K562 (cell line): ENCODE data around the gene DNAJC11. TPM values are rescaled to one million over a fixed set of nuclear protein-coding genes. Genes with fewer than 3 reads are reported as not detected.
A peak's percentile ranks its signal among the peaks of the same experiment; 100 is the strongest.

Experiments
- CHCHD3 ChIP-seq: fragments of 250-450 bp; sonication (Bioruptor Pico); IDR thresholded peaks from 2 replicates; pipeline ENCODE4 v2.1.2; 2022; ENCODE audit warnings: mild to moderate bottlenecking
- DMBX1 ChIP-seq: fragments of 250-450 bp; sonication (Bioruptor Pico); IDR thresholded peaks from 2 replicates; pipeline ENCODE4 v1.8.0; 2022; ENCODE audit warnings: inconsistent platforms, mild to moderate bottlenecking, moderate library complexity, borderline replicate concordance
- FOXM1 ChIP-seq, 2 experiments: fragments of 450-650 bp in 1 of 2; sonication (generic) in 1 of 2; formaldehyde crosslinking in 1 of 2; IDR thresholded peaks; 2 replicates each; pipeline versions ENCODE4 v1.6.1 to v1.9.0; 2017 to 2022; ENCODE audit warnings: low read depth in 2 of 2, mild to moderate bottlenecking in 2 of 2, missing genetic modification reagents in 1 of 2, moderate library complexity in 1 of 2
- HEY1 ChIP-seq: fragments of 250-450 bp; sonication (Bioruptor Pico); IDR thresholded peaks from 2 replicates; pipeline ENCODE4 v1.5.0; 2020; ENCODE audit warnings: mild to moderate bottlenecking, moderate library complexity, borderline replicate concordance
- JUND ChIP-seq, 2 experiments: IDR thresholded peaks; 2 replicates in 1 of 2; 3 replicates in 1 of 2; pipeline ENCODE4 v1.6.1; 2011; ENCODE audit warnings: borderline replicate concordance in 2 of 2, low read depth in 2 of 2, low read length in 2 of 2, improper control_type of control experiment in 1 of 2, missing biosample characterization in 1 of 2, missing genetic modification characterization in 1 of 2, missing genetic modification reagents in 1 of 2
- SOX6 ChIP-seq: fragments of 450-650 bp; IDR thresholded peaks from 2 replicates; pipeline ENCODE4 v1.6.1; 2014; ENCODE audit warnings: mild to moderate bottlenecking
- SRF ChIP-seq, 2 experiments: fragments of 250-450, 450-650 bp in 1 of 2; sonication (Bioruptor Pico) in 1 of 2; sonication (generic) in 1 of 2; formaldehyde crosslinking; IDR thresholded peaks; 2 replicates each; pipeline versions ENCODE4 v1.5.0 to v1.5.1; 2020 to 2022; ENCODE audit warnings: mild to moderate bottlenecking in 1 of 2, missing genetic modification reagents in 1 of 2
- YY1 ChIP-seq, 3 experiments: IDR thresholded peaks; 2 replicates each; pipeline ENCODE4 v1.6.1; 2011; ENCODE audit warnings: low read length in 2 of 3, mild to moderate bottlenecking in 2 of 3, moderate library complexity in 2 of 3, borderline replicate concordance in 1 of 3, control low read depth in 1 of 3, low read depth in 1 of 3; ENCODE audit not compliant: insufficient read depth in 3 of 3, insufficient replicate concordance in 2 of 3, control insufficient read depth in 1 of 3, insufficient read length in 1 of 3; ENCODE audit errors: extremely low read depth in 1 of 3
- ZBTB8A ChIP-seq: fragments of 450-650 bp; IDR thresholded peaks from 2 replicates; pipeline ENCODE4 v1.6.1; 2018; ENCODE audit warnings: mild to moderate bottlenecking, moderate library complexity; ENCODE audit not compliant: partially characterized antibody
- ZFP30 ChIP-seq: fragments of 250-450 bp; sonication (Bioruptor Pico); IDR thresholded peaks from 2 replicates; pipeline ENCODE4 v1.8.0; 2022; ENCODE audit warnings: moderate library complexity, mild to moderate bottlenecking, inconsistent platforms, borderline replicate concordance
- polyA plus RNA-seq, 8 experiments: library from polyadenylated mRNA; depleted of rRNA in 4 of 8; stranded (reverse) in 5 of 8; unstranded in 3 of 8; fragments of >200 nt; fragmentation: Nextera tagmentation in 2 of 8; fragmentation: Illumina TruSeq in 1 of 8; extraction: Ambion mirVana in 2 of 8; extraction: Trizol in 1 of 8; gene quantifications; 2 replicates each; pipeline versions ENCODE4 v1.2.1 to v1.2.3, GENCODE V29; 2011 to 2014; ENCODE audit warnings: inconsistent platforms in 1 of 8, missing spikeins in 1 of 8
- total RNA-seq, 7 experiments: library from RNA; depleted of rRNA in 6 of 7; stranded (reverse); fragments of >200 nt in 6 of 7; fragmentation: Illumina TruSeq in 2 of 7; extraction: Trizol in 2 of 7; gene quantifications; 2 replicates each; pipeline versions ENCODE4 v1.2.1 to v1.2.3, GENCODE V29; 2011 to 2021; ENCODE audit warnings: low replicate concordance in 1 of 7
- TF ChIP-seq, protein P1 (sequence below), 2 experiments: IDR thresholded peaks; 2 replicates each; pipeline ENCODE4 v1.6.1; 2011; ENCODE audit warnings: borderline replicate concordance in 1 of 2, control low read depth in 1 of 2, low read depth in 1 of 2, low read length in 1 of 2, mild to moderate bottlenecking in 1 of 2, mixed read lengths in 1 of 2, moderate library complexity in 1 of 2; ENCODE audit not compliant: insufficient read depth in 1 of 2, insufficient read length in 1 of 2, poor library complexity in 1 of 2, severe bottlenecking in 1 of 2; ENCODE audit errors: extremely low read depth in 1 of 2
- TF ChIP-seq, protein P2 (sequence below): IDR thresholded peaks from 2 replicates; pipeline ENCODE4 v1.6.1; 2012; ENCODE audit warnings: low read depth, low read length, improper control_type of control experiment, borderline replicate concordance
- TF ChIP-seq, protein P3 (sequence below): IDR thresholded peaks from 3 replicates; pipeline ENCODE4 v1.6.1; 2011; ENCODE audit warnings: borderline replicate concordance, mild to moderate bottlenecking; ENCODE audit not compliant: insufficient read length, insufficient read depth
- TF ChIP-seq, protein P4 (sequence below): fragments of 450-650 bp; IDR thresholded peaks from 2 replicates; pipeline ENCODE4 v1.6.1; 2016; ENCODE audit warnings: borderline replicate concordance
- TF ChIP-seq, protein P5 (sequence below): IDR thresholded peaks from 2 replicates; pipeline ENCODE4 v1.6.1; 2016; ENCODE audit warnings: missing genetic modification characterization, missing compliant biosample characterization

The DNAJC11 gene
- total and polyA plus RNA-seq, 9 of the 15 experiments (the other 6 are each of a cell fraction or from before 2014, with no cell fraction given) = 14.1 to 123 (median 76.6) TPM

DNA sequence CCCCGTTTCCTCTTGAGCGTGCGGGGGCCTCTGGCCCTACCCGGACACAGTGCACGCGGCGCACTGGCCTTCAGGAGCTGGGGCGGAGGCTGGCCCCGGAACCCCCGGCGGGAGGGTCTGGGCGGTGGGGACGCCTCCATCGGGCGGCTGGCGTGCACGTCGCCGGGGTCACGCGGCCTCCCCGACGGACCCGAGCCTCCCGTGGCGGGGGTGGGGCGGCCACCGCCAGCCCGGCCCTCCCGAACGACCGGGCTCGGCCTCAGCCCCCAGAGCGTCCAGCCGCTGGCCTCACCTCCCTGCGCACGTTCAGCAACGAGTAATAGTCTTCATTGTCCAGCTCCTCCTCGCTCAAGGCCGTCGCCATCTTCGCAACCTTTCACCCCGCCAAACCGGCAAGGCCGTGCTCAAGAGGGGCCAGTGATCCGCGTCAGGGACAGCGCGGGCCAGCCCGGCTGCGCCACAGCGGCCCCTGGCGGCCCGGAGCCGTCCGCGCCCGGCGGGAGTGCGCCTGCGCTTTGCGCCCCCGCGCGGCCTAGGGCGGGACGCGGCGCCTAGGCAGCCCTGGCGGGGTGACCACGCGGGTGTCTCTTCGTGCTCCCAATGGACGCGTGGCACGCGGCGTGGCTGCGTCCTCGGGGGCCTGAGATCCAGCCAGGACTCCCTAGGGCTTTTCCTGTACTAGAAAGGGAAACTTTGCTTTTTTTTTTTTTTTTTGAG lies at the start of gene DNAJC11 (continued):
- TF ChIP-seq, protein P1, sequence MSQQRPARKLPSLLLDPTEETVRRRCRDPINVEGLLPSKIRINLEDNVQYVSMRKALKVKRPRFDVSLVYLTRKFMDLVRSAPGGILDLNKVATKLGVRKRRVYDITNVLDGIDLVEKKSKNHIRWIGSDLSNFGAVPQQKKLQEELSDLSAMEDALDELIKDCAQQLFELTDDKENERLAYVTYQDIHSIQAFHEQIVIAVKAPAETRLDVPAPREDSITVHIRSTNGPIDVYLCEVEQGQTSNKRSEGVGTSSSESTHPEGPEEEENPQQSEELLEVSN (IDR thresholded peaks at IDR 0.05; ENCODE audit: borderline replicate concordance in 1 of 2, extremely low read depth in 1 of 2, insufficient read depth in 1 of 2, insufficient read length in 1 of 2, low read depth in 1 of 2, low read length in 1 of 2, poor library complexity in 1 of 2, severe bottlenecking in 1 of 2) = peak; percentile 100
- TF ChIP-seq JUND (IDR thresholded peaks at IDR 0.05; ENCODE audit: borderline replicate concordance, low read depth, low read length) (peak; percentile 76), JUND (tag; IDR thresholded peaks at IDR 0.05; ENCODE audit: borderline replicate concordance, low read depth, low read length) (no peak; the same call in 2 of the 3 replicates), CHCHD3 (CRISPR knock-in tag) (no peak), HEY1 (CRISPR knock-in tag) (no peak), YY1 (IDR thresholded peaks at IDR 0.05; ENCODE audit: borderline replicate concordance in 1 of 3, control insufficient read depth in 1 of 3, extremely low read depth in 1 of 3, insufficient read depth in 3 of 3, insufficient read length in 1 of 3, insufficient replicate concordance in 2 of 3, low read depth in 1 of 3, low read length in 2 of 3) (peak; percentile 92 to 96 (median 96)), ZFP30 (CRISPR knock-in tag) (no peak), SOX6 (peak; percentile 82), DMBX1 (peak; percentile 94), ZBTB8A (no peak), FOXM1 (IDR thresholded peaks at IDR 0.05; ENCODE audit: low read depth) (no peak), FOXM1 (CRISPR knock-in tag; IDR thresholded peaks at IDR 0.05; ENCODE audit: low read depth) (peak; percentile 99), SRF (CRISPR knock-in tag; IDR thresholded peaks at IDR 0.05) (0 out of 4 replicates have a peak, but pooled peaks of 1 of the 2 experiments have one; percentile 14)
- TF ChIP-seq, protein P2, sequence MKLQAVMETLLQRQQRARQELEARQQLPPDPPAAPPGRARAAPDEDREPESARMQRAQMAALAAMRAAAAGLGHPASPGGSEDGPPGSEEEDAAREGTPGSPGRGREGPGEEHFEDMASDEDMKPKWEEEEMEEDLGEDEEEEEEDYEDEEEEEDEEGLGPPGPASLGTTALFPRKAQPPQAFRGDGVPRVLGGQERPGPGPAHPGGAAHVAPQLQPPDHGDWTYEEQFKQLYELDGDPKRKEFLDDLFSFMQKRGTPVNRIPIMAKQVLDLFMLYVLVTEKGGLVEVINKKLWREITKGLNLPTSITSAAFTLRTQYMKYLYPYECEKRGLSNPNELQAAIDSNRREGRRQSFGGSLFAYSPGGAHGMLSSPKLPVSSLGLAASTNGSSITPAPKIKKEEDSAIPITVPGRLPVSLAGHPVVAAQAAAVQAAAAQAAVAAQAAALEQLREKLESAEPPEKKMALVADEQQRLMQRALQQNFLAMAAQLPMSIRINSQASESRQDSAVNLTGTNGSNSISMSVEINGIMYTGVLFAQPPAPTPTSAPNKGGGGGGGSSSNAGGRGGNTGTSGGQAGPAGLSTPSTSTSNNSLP = no peak
- TF ChIP-seq, protein P3, sequence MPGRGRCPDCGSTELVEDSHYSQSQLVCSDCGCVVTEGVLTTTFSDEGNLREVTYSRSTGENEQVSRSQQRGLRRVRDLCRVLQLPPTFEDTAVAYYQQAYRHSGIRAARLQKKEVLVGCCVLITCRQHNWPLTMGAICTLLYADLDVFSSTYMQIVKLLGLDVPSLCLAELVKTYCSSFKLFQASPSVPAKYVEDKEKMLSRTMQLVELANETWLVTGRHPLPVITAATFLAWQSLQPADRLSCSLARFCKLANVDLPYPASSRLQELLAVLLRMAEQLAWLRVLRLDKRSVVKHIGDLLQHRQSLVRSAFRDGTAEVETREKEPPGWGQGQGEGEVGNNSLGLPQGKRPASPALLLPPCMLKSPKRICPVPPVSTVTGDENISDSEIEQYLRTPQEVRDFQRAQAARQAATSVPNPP = no peak
- TF ChIP-seq, protein P4, sequence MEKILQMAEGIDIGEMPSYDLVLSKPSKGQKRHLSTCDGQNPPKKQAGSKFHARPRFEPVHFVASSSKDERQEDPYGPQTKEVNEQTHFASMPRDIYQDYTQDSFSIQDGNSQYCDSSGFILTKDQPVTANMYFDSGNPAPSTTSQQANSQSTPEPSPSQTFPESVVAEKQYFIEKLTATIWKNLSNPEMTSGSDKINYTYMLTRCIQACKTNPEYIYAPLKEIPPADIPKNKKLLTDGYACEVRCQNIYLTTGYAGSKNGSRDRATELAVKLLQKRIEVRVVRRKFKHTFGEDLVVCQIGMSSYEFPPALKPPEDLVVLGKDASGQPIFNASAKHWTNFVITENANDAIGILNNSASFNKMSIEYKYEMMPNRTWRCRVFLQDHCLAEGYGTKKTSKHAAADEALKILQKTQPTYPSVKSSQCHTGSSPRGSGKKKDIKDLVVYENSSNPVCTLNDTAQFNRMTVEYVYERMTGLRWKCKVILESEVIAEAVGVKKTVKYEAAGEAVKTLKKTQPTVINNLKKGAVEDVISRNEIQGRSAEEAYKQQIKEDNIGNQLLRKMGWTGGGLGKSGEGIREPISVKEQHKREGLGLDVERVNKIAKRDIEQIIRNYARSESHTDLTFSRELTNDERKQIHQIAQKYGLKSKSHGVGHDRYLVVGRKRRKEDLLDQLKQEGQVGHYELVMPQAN = peak; percentile 81; the same call in 1 of the 2 replicates
- TF ChIP-seq, protein P5, sequence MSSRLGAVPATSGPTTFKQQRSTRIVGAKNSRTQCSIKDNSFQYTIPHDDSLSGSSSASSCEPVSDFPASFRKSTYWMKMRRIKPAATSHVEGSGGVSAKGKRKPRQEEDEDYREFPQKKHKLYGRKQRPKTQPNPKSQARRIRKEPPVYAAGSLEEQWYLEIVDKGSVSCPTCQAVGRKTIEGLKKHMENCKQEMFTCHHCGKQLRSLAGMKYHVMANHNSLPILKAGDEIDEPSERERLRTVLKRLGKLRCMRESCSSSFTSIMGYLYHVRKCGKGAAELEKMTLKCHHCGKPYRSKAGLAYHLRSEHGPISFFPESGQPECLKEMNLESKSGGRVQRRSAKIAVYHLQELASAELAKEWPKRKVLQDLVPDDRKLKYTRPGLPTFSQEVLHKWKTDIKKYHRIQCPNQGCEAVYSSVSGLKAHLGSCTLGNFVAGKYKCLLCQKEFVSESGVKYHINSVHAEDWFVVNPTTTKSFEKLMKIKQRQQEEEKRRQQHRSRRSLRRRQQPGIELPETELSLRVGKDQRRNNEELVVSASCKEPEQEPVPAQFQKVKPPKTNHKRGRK = no peak
